Fibroblast of skin of right biceps (primary cell): ENCODE measurements around the gene PGRMC2.

Source experiments
- DNase-seq: peaks from one replicate; pipeline ENCODE4 v3.0.0-alpha.2; 2013

Gene PGRMC2, protein sequence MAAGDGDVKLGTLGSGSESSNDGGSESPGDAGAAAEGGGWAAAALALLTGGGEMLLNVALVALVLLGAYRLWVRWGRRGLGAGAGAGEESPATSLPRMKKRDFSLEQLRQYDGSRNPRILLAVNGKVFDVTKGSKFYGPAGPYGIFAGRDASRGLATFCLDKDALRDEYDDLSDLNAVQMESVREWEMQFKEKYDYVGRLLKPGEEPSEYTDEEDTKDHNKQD

DNA sequence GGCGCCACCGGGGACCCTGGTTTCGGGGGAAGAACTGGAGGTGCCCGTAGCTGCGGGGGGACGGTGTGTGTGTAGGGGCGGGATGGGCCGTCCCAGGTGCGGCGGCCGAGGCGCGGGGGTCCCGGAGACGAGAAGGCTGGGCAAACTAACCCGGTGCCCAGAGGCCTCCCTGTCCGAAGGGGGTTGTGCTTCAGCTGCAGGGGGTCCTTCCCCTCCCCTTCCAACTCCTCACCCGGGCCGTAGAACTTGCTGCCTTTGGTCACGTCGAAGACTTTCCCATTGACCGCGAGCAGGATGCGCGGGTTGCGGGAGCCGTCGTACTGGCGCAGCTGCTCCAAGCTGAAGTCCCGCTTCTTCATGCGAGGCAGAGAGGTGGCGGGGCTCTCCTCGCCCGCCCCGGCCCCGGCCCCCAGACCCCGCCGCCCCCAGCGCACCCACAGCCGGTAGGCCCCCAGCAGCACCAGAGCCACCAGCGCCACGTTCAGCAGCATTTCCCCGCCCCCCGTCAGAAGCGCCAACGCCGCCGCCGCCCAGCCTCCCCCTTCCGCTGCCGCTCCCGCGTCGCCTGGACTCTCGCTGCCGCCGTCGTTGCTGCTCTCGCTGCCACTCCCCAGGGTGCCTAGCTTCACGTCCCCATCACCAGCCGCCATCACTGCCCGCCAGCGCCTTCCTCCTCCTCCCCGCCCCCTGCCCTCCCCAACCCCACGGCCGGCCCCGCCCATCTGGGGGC, at the start of gene PGRMC2:
Gene PGRMC2, minus strand, starts transcription at position 673 of the 730 bp plus-strand sequence. Its CDS starts 23 bp downstream, at position 650.
- DNase-seq, result peak; percentile 46

DNA sequence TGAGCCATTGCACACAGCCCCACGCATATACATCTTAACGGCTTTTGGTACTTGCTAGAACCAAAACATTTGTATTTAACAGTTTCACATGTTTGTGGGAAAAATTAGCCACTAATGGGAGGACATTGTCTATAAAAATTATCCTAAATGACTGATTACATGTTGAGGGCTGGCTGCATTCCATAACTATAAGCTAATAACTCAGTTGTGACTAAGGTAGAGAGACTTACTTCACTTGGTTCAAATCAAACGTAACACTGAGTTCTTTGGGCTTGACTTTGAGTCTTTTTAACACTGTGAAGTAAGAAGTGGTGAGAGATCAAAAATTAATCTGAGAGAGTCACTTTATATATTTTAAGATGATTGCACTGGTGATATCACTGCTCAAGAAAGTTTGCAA, 47.9 kb upstream of the PGRMC2 start:
- peak; percentile 84 for DNase-seq

DNA sequence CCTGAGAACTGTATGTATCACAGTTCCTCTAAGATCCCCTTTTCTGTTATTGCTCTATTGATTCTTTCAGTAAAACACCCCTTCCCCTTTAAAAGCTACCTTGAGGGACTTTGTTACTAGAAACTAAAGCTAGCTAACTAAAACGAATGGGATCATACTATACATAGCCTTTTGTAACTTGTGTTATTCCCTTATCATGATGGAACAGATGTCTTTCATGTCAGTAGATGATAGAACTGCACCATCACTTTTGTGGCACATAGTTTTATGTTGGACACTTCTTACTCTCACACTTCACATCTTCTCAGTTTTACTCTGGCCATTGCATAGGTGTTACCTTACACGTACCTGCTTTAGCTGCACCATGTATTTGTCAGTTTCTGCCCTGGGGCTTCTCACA, 46.6 kb upstream of the PGRMC2 start:
- DNase-seq, result no peak

DNA sequence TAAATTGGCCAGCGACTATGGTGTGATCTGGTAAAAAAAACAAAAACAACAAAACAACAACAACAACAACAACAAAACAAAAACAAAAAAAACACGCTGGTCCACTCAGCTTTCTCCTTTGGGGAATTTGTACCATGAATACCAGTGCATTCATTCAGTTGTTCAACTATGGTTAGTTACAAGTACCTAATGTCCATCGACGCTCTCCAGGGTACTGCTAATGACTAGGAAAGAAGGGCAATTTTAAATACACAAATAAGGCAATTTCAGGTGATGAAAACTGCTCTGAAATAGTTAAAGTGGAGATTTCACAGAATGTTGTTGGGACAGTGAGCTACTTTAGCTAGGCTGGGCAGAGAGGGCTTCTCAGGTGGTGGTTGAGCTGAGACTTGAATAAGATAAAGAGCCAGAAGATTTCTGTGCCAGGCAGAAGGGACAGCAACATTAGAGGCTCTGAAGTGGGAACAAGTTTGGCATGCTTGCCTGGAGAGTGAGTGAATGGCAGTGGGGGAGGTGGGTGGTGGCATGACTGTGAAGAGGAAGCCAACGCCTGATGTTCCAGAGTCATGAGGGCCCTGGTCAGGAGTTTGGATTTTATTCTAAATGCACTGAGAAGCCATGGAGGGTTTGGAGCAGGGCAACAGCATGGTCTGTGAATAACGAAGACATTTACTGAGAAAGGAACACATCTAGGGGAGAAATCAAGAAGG, 45.9 kb upstream of the PGRMC2 start:
- no peak for DNase-seq

DNA sequence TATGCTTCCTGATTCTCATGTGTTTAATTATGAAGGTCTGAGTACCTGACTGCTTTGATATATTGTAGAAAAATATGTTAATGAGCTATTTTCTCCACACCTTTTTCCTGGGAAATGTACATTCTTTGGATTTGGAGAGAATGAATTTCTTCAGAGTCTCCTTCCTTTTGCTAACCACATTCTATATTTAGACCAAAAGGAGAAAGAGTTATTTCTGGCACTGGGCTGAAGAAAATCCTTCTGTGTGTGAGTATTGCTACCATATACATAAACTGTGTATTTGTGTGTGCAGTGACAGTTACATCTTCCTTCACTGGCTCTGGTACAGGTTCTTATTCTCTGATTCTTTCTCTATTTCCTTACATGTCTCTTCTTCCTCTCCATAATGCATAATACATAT, 44.5 kb upstream of the PGRMC2 start:
- peak; percentile 71 for DNase-seq

DNA sequence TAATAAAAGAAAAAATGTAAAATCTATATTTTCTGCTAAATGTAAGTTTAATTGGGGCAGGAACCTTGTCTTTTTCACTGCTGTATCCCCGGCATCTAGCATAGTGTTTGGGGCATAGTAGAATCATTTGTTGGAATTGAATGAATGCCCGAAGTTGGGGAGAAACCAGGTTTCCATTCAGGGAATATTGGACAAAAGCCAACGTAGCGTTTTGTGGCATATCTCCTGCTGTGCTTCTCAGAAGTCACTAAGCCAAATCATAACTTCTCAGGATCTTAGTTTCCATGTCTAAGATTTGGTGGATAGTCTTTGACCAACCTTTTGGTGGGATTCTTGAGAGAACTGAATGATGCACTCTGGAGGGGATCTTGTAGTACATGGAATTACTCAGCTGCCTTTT, 42.0 kb upstream of the PGRMC2 start:
- DNase-seq, result no peak

DNA sequence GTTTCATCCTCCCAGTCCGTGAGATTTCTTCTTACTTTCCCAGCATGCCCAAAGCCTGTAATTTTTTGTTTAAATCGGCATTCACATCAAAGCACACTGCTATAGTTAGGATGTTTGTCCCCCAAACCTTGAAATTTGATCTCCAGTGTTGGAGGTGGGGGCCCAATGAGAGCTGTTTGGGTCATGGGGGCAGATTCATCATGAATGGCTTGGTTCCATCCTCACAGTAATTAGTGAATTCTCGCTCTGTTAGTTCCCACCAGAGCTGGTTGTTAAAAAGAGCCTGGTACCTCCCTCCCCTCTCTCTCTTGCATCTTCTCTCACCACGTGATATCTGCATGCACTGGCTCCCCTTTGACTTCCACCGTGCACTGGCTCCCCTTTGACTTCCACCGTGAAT, 40.5 kb upstream of the PGRMC2 start:
- DNase-seq, result no peak

DNA sequence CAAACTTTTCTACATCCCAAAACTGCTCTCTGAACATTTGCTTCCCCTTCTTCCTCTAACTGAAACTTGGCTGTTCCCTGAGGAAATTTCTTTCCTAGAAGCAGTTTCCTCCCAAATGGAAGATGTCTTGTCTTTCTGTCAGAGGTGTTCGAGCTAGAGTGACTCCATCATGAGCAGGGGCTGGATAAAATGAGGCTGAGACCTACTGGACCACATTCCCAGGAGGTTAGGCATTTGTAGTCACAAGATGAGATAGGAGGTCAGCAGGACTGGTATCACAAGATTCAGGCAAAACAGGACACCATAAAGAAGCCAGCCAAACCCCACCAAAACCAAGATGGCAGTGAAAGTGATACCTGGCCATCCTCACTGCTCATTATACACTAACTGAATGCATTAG, 35.8 kb upstream of the PGRMC2 start:
- DNase-seq, result no peak

DNA sequence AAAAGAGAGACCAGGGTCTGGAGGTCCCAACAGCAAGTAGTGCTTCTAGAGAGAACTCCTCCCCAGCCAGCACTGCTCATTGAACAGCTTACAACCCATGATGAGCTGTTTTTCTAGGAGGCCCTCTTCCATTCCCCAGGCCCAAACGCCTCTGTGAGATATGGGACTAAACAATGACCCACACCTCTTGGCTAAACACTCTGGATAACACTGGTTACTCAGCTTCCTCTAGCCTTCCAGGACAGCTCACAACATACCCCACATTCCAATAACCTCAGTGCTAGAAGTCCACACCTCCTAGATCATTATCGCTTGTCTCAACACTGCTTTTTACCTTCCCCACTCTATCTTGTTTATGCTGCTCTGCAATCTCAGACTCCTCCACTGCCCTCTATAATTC, 35.4 kb upstream of the PGRMC2 start:
- peak; percentile 94 for DNase-seq

DNA sequence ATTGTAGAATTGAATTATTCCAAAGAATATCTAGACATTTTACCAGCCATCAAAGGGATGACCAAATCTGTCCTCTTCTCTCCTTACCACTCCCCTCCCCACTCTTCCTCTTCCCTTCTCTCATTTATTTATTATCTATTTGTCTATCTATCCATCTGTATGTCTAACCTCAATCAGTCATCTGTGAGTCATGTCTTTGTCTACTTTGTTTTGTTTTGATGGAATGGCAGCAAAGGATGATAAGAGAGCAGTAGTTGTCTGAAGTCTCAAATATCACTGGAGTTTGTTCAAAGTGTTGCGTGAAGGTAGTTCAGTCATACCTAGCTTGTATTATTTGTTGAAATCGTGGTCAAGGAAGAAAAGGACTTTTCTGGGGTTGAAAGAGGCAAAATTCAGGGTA, 34.7 kb upstream of the PGRMC2 start:
- peak; percentile 69 for DNase-seq

DNA sequence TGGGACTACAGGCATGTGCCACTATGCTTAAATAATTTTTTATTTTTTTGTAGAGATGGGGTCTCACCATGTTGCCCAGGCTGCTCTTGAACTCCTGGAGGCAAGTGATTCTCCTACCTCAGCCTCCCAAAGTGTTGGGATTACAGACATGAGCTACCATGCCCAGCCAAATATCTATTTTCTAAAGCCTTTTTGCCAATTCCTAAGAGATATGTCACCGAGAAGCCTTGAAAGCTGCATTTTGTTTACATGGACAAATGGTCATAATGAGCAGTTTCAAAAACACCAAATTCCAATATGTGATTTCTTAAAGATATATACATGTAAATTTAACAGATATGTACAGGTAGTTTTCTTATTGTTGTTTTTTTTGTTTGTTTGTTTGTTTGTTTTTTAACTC, 33.0 kb upstream of the PGRMC2 start:
- peak; percentile 22 for DNase-seq

DNA sequence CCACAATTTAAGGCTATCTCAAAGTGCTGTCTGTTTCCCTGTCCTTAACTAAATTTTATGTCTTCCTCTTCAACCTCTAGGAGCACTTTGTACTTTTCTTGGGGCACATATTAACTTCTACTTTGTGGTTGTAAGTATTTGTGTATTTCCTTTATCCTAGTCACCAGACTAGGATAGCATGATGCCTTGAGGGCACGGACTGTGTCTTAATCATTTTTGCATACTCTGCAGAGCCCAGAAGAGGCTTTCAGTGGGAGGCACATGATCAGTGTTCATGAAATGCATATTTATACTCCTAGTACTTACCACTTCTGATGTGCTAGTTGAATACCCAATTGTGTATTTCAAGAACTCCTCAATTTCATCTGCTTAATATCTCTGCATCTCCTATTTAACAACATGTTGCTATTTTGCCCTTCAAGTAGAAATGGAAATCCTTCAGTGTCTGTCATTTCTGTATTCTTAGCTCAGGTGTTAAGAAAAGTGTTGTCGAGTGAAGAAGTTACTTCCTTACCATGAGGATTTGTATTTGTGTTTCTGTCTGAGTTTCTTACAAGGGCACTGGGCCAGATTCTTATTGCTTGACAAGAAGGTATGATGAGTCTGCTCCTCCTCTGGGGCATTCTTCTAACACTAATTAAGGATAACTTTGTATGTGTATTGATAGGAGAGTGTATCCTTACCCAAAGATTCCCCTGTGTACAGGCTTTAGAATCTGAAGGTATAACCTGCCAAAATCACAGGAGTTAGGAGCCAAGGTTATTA, 28.3 kb upstream of the PGRMC2 start:
- DNase-seq, result no peak

DNA sequence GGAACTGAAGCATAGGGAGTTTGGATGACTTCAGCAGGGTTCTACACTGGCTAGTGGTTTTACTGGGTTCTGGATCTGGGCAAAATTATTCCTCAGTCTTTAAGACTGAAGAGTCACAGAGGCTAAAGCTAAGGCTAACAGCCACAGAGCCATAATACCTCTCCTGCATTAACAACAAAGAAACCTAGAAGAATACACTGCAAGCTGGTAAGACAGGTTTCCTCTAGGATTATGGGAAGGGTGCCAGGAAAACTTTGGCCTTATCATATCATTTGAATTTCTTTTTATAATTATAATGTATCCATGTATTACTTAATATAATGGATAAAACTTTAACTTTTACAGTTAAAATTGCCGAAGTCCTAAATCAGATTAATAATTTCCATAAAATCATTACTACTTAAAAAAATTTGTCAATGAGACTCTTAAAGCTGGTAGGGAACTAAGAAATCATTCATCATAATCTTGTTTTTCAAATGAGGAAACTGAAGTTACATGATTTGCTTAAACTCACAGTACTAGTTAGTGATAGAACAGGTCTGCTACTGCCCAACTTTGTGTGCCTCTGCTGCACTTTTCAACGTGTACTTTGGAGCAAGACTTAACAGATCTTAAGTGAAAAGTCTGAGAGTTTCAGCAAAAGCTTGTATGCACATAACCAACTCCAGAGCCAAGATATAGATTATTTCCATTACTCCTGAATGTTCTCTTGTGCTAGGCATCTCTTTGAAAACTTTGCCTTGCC, 24.2 kb upstream of the PGRMC2 start:
- DNase-seq, result no peak

DNA sequence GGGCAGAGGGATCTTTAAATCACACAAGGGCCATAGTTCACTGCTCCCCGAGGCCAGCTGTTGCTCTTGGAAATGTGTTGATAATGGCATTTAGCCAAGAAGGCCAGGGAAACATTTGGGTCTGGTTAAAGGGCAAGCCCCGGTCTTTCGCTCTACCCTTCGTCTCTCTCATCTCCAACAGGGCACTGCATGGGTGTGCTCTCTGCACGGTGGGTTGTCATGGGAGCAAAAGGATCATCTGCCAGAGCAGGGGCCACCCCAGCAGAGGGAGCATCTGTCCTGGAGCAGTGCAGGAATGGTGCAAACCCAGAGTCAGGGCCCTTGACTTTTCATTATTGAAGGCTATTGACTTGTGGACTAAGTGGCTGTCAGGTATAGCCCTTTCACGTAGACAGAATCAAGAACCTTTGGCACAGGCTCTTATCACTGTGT, 22.7 kb upstream of the PGRMC2 start:
- DNase-seq, result peak; percentile 26

DNA sequence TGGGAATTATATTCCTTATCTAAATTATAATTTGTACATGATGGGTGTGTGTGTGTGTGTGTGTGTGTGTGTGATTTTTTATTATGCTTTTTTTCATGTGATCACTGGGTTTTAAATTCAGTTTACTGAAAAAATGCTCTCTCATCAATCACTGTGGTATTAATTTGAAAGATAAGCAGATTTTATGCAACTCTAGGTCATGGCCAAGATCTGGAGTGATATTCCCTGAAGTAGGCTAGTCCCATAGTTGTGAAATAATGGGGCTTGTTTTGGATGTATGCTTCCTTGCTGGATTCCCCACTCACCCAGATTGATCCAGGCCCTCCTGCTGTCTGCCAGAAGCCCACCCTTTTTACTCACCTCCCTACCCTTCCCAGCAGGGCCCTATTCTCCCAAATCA, 22.0 kb upstream of the PGRMC2 start:
- no peak for DNase-seq

DNA sequence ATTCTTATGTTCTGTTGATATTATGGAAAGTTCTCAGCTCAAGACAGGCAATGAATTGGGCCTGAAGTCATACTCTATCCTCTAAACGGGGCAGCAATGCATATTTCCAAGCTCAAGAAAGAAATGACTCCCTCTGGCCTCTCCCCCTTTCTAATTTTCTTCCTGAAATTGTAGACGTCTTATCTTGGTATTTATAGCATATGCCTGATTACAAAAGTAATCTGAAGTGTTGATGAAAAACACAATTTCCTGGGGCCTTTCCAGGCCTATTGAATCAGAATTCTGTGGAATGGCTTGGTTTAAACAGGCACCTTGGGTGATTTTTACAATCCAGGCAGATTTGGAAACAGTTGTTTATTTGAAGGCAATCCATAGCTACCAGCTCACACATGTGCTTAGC, 21.4 kb upstream of the PGRMC2 start:
- no peak for DNase-seq

DNA sequence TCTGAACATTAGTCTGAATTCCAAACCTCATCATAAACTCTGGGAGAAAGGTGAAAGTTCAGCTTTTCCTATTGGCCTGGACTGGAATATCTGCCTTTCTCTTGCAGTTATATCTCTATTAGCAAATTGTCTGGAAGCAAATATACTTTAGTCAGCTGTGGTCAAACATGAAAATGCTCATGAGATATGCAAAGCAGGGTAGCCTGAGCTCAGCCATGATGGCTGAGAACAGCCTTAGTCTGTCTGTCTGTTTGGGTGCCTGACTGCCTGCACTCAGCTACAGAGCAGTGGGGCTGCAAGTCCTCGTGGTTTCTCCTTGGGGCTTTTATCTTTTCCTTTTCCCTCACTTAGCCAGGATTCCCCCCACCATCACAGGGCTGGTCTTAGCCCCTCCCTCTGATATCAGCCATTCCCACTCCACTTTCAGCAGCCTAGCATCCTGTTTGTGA, 19.5 kb upstream of the PGRMC2 start:
- no peak for DNase-seq

DNA sequence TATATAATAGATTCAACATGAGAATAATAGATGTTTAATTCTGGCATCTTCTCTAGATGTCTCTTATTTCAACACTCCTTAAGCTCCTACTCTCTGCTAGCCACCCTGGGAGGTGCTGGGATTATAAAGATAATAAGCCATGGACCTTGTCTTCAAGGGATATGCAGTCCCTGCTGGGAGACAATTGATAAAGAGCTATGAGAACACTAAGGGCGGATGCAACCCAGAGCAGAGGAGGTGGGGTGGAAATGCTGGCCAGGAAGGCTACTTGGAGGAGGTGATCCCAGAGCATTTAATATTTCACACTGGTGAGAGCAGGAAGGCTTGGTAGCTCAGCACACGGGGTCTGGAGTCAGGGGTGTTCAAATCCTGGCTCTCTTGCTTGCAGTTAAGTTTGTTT, 18.3 kb upstream of the PGRMC2 start:
- no peak for DNase-seq

DNA sequence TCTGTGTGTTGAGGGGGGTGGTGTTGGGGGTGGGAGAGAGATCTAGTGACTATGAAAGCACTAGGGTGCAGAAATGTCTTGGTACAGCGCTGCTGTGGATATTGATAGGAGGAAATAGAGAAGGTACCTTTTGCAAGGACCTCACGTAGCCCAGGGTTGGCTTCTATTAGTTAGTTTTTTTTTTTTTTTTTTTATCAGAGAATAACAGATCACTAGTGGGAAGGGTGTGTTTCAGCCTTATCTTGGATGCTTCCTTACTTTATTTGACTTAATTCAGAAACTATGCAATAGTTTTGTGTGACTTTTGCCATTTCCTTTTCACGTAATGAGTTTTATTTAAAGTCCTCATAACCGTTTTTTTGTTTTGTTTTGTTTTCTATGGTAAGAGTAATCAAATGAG, 16.4 kb upstream of the PGRMC2 start:
- DNase-seq, result no peak

DNA sequence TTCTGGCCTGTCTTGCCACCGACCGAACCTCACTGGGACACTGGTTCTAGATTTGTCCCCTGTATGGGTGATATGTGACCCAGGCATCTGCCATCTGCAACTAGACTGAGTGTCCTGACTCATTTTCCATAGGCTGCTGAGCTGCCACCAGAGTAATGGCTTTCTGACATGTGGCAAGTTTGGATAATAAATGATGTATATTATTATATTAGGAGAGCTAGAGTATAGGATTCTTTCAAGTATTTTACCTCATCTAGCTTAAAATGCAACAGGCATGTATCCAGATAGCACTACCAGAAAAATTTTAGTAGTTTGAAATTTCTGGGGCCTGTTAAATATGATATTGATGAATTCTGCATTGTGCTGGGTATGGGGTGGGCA, 15.8 kb upstream of the PGRMC2 start:
- no peak for DNase-seq

DNA sequence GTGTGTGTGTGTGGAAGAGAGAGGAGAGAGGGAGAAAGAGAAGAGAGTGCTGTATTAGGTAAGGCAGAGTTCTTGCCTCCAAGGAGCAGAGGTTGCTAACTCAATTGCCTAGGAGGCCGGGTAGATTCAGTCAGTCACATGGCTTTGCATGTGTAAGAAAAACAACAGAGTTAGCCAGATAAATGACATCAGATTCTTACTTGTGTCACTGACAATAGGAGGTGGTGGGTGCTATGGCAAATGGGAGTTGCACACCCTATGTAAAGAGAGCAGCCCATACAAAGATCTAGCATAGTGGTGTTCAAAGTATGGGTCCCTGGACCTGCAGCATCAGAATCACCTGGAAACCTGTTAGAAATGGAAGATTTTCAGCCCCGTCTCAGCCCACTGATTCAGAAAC, 14.4 kb upstream of the PGRMC2 start:
- DNase-seq, result no peak

DNA sequence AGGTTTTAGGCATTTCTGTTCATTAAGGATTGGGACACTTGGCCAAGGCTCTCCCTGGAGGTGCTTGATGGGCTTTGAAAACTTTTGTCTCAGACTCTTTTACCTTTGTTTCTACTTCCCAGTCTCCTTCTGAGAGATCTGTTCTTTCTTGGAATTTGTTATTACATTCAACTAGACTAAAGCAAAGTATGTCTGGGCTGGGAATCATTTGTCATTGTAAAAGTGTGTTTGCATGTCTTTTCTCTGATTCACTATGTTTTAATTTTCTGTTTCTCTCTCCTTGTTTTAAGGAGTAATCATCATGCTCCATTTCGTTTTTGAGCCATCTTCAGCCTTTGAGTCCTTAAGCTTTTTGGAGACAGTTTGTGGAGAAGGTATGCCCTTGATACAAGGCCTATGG, 12.2 kb upstream of the PGRMC2 start:
- peak; percentile 24 for DNase-seq

DNA sequence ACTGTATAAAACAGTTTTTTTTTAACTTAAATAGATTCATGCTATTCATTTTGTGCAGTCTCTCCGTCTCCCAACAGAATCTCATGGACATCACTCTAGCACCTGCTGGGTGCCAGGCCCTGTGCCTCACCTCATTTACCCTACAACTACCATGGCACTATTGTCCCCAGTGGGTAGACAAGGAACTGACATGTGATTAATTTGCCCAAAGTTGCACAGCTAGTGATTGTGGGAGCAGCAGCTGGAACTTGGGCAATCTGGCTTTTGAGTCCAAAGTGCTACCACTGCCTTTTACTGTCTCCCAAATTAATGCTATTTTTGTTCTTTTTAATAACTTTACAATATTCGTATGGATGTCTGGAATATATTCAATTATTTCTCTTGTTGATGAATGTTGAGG, 11.2 kb upstream of the PGRMC2 start:
- DNase-seq, result no peak
